Sigmoid colon (tissue), 7 donors: ENCODE results near the gene CEP152. TPM values are rescaled to one million over a fixed set of nuclear protein-coding genes. Genes with fewer than 3 reads are reported as not detected.

Source experiments
- DNase-seq: peaks from one replicate; pipeline ENCODE4 v3.0.0-alpha.2; 2019
- H3K27ac ChIP-seq, 4 donors: fragments of 200-600 bp; sonication (generic); one replicate each; pipeline ENCODE4 v1.5.1; 2016 to 2019; ENCODE audit warnings: mild to moderate bottlenecking in 1 of 4
- H3K27me3 ChIP-seq, 3 donors: fragments of 200-600 bp; sonication (generic); one replicate each; pipeline ENCODE4 v1.5.1; 2019; ENCODE audit warnings: mild to moderate bottlenecking in 1 of 3
- H3K36me3 ChIP-seq, 4 donors: fragments of 200-600 bp; sonication (generic); one replicate each; pipeline ENCODE4 v1.5.1; 2016 to 2019
- H3K4me1 ChIP-seq, 4 donors: fragments of 200-600 bp; sonication (generic); one replicate each; pipeline ENCODE4 v1.5.1; 2017 to 2019
- H3K4me3 ChIP-seq, 4 donors: fragments of 200-600 bp; sonication (generic); one replicate each; pipeline ENCODE4 v1.5.1; 2017 to 2019; ENCODE audit warnings: mild to moderate bottlenecking in 2 of 4, moderate library complexity in 1 of 4
- H3K9me3 ChIP-seq, 4 donors: fragments of 200-600 bp in 3 of 4; sonication (generic) in 3 of 4; one replicate each; pipeline versions ENCODE4 v1.5.1 to v1.6.1; 2013 to 2019
- CTCF ChIP-seq, 4 experiments: fragments of 450-650 bp in 3 of 4; fragments of 200-600 bp in 1 of 4; IDR thresholded peaks; one replicate each; pipeline ENCODE4 v1.5.1; 2016 to 2019; ENCODE audit warnings: antibody characterized with exemption in 4 of 4, mild to moderate bottlenecking in 3 of 4, moderate library complexity in 2 of 4
- EP300 ChIP-seq, 4 donors: sonication (generic); formaldehyde crosslinking; IDR thresholded peaks; one replicate each; pipeline ENCODE4 v1.6.1; 2017; ENCODE audit warnings: antibody characterized with exemption in 4 of 4
- POLR2A ChIP-seq, 2 donors: fragments of 450-650 bp; IDR thresholded peaks; one replicate each; pipeline ENCODE4 v1.6.1; 2016; ENCODE audit warnings: antibody characterized with exemption in 2 of 2, mild to moderate bottlenecking in 2 of 2, moderate library complexity in 2 of 2
- POLR2AphosphoS5 ChIP-seq, 4 donors: sonication (generic); formaldehyde crosslinking; IDR thresholded peaks; one replicate each; pipeline ENCODE4 v1.6.1; 2017; ENCODE audit warnings: antibody characterized with exemption in 4 of 4
- WGBS, 2 donors: extraction: QIAGEN DNeasy Blood & Tissue Kit; methylation state at CpG; one replicate each; pipeline ENCODE4 v1.1.7; 2013; 5-methylcytosine and 5-hydroxymethylcytosine counted together
- intact Hi-C: fragments of 100-400 bp; cut with DNase I; formaldehyde crosslinking; loops from one replicate; pipeline ENCODE4 v1.15.1; 2023
- polyA plus RNA-seq, 3 donors: library from polyadenylated mRNA; stranded (reverse); fragments of 200-250 nt; gene quantifications; one replicate each; pipeline ENCODE4 v1.2.3, GENCODE V29; 2013
- total RNA-seq, 4 donors: library from RNA; depleted of rRNA; stranded (reverse); fragments of >200 nt; gene quantifications; one replicate each; pipeline ENCODE4 v1.1.0, GENCODE V29; 2016
- donor health status: healthy with polysubstance abuse.
- donor health status: Bipolar disorder and iron deficiency.
- donor health status: healthy.

The CEP152 gene
- total and polyA plus RNA-seq, 7 donors: 0.46 to 5.1 (median 3.1) TPM

- intact Hi-C loops: no loop called here
Observed at GRCh38 chr15:48814286-48814685, 3.4 kb upstream of the CEP152 start.

GRCh38 chr15:48811325-48811958 is 573 bp upstream of the CEP152 start:
- Histone ChIP-seq H3K36me3 (no peaks in the 10 kb centered on the region), H3K4me3 (peak overlapping the region; percentile 65 to 80 (median 76)), H3K9me3 (no peaks in the 10 kb centered on the region), H3K4me1 (peaks cover 0 to 16% (median 7%) of the 10 kb centered on the region in 4 donors), H3K27me3 (no peaks in the 10 kb centered on the region), H3K27ac (peak overlapping the region in 2 of 4 donors; percentile 38)
- intact Hi-C loops: no loop called here
- DNase-seq: no peak
- WGBS, 2 donors: 3 to 8% methylated on average over 25 of the region's 25 CpGs
- TF ChIP-seq CTCF (IDR thresholded peaks at IDR 0.05) (no peak), POLR2AphosphoS5 (IDR thresholded peaks at IDR 0.05) (no peak), POLR2A (IDR thresholded peaks at IDR 0.05) (no peak), EP300 (IDR thresholded peaks at IDR 0.05) (no peak)

More at GRCh38 chr15:48814286-48814685, 3.4 kb upstream of the CEP152 start:
- H3K9me3 ChIP-seq: no peaks in the 10 kb centered on the region
- no peak for TF ChIP-seq CTCF (IDR thresholded peaks at IDR 0.05)
- no peak for TF ChIP-seq EP300 (IDR thresholded peaks at IDR 0.05)
- TF ChIP-seq POLR2AphosphoS5 (IDR thresholded peaks at IDR 0.05): no peak
- no peak for TF ChIP-seq POLR2A (IDR thresholded peaks at IDR 0.05)
- H3K4me1 ChIP-seq: peaks cover 0 to 16% (median 7%) of the 10 kb centered on the region in 4 donors
- 88 to 94% methylated on average over 2 of the region's 2 CpGs for WGBS, 2 donors
- no peaks in the 10 kb centered on the region for H3K27me3 ChIP-seq
- DNase-seq: no peak
- no peak overlapping the region for H3K4me3 ChIP-seq
- H3K36me3 ChIP-seq: no peaks in the 10 kb centered on the region
- H3K27ac ChIP-seq: no peak overlapping the region

- H3K9me3 ChIP-seq: no peaks in the 10 kb centered on the region
- no peak overlapping the region for H3K4me3 ChIP-seq
- intact Hi-C loops: loop anchor here (10.0 kb wide), 1 partner anchor 451 kb away; no protein-coding TSS in a partner anchor
- no peak overlapping the region for H3K27ac ChIP-seq
- H3K36me3 ChIP-seq: no peaks in the 10 kb centered on the region
- no peak for TF ChIP-seq POLR2A (IDR thresholded peaks at IDR 0.05)
- no peak for TF ChIP-seq POLR2AphosphoS5 (IDR thresholded peaks at IDR 0.05)
- TF ChIP-seq CTCF (IDR thresholded peaks at IDR 0.05): no peak
- TF ChIP-seq EP300 (IDR thresholded peaks at IDR 0.05): no peak
- H3K27me3 ChIP-seq: no peaks in the 10 kb centered on the region
- no peak for DNase-seq
- 58 to 71% methylated on average over 2 of the region's 2 CpGs for WGBS, 2 donors
- peaks cover 0 to 9% (median 4%) of the 10 kb centered on the region in 4 donors for H3K4me1 ChIP-seq
Observed at GRCh38 chr15:48806151-48806550, 4.7 kb downstream of the CEP152 start.

DNA sequence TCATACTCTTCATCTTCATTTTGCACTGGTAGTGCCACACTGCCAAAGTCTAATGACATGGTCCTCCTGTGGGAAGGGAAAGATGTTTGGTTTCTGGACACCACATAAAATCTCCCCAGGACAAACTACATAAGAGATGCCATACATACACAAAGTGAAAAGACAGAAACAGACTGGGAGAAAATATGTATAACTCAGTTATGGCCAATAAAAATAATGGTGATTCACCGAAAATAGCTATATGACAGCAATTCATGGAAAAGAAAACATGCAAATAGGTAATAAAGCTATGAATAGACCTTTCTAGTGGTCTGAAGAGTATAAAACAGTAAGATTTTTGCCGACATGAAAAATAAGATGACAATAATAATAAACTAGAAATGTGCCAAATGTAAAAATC is 5.3 kb downstream of the CEP152 start:
- Histone ChIP-seq H3K27ac (no peak overlapping the region), H3K4me1 (peaks cover 0 to 9% (median 4%) of the 10 kb centered on the region in 4 donors), H3K36me3 (no peaks in the 10 kb centered on the region), H3K9me3 (no peaks in the 10 kb centered on the region), H3K4me3 (no peak overlapping the region), H3K27me3 (no peaks in the 10 kb centered on the region)
- TF ChIP-seq POLR2AphosphoS5 (IDR thresholded peaks at IDR 0.05) (no peak), CTCF (IDR thresholded peaks at IDR 0.05) (no peak), POLR2A (IDR thresholded peaks at IDR 0.05) (no peak), EP300 (IDR thresholded peaks at IDR 0.05) (no peak)
- WGBS, 2 donors: 41 to 71% methylated on average over 2 of the region's 2 CpGs
- intact Hi-C loops: loop anchor here (10.0 kb wide), 1 partner anchor 451 kb away; no protein-coding TSS in a partner anchor
- DNase-seq: no peak
